Fibroblast of lung (primary cell): ENCODE measurements around the gene CDCP2. TPM values are rescaled to one million over a fixed set of nuclear protein-coding genes. Genes with fewer than 3 reads are reported as not detected.

Experiments
- DNase-seq, 2 donors: peaks; one replicate each; pipeline versions ENCODE4 v3.0.0 to v3.0.0-alpha.2; 2010; ENCODE audit warnings: low read depth in 2 of 2
- H2AFZ ChIP-seq: 2 replicates; pipeline ENCODE4 v1.5.1; 2012; ENCODE audit warnings: low read length, control low read depth, inconsistent platforms
- H3K27ac ChIP-seq: 2 replicates; pipeline ENCODE4 v1.5.1; 2011; ENCODE audit warnings: low read length, control low read depth; ENCODE audit not compliant: insufficient read depth
- H3K27me3 ChIP-seq: 2 replicates; pipeline ENCODE4 v1.5.1; 2011; ENCODE audit warnings: mild to moderate bottlenecking, low read length; ENCODE audit not compliant: control insufficient read depth, insufficient read depth
- H3K36me3 ChIP-seq: 2 replicates; pipeline ENCODE4 v1.5.1; 2011; ENCODE audit warnings: low read length; ENCODE audit not compliant: control insufficient read depth, insufficient read depth
- H3K4me1 ChIP-seq: 2 replicates; pipeline ENCODE4 v1.5.1; 2011; ENCODE audit warnings: low read length; ENCODE audit not compliant: control insufficient read depth, insufficient read depth; ENCODE audit errors: extremely low read depth
- H3K4me2 ChIP-seq: 2 replicates; pipeline ENCODE4 v1.5.1; 2011; ENCODE audit warnings: low read length, control low read depth; ENCODE audit not compliant: insufficient read depth; ENCODE audit errors: extremely low read depth
- H3K4me3 ChIP-seq, 4 experiments: fragments of 200-600 bp in 1 of 4; sonication (generic) in 1 of 4; replicated peaks in 1 of 4; 2 replicates each; pipeline ENCODE4 v1.5.1; 2011 to 2016; ENCODE audit warnings: low read length in 4 of 4, low read depth in 3 of 4, mild to moderate bottlenecking in 3 of 4, control low read depth in 2 of 4, inconsistent platforms in 1 of 4, mixed read lengths in 1 of 4; ENCODE audit not compliant: insufficient read depth in 1 of 4; ENCODE audit errors: control extremely low read depth in 1 of 4
- H3K79me2 ChIP-seq: 2 replicates; pipeline ENCODE4 v1.5.1; 2012; ENCODE audit warnings: mild to moderate bottlenecking, low read length, inconsistent platforms; ENCODE audit not compliant: control insufficient read depth, insufficient read depth
- H3K9ac ChIP-seq: 2 replicates; pipeline ENCODE4 v1.5.1; 2011; ENCODE audit warnings: mild to moderate bottlenecking, low read length, control low read depth; ENCODE audit not compliant: insufficient read depth
- H3K9me3 ChIP-seq: 2 replicates; pipeline ENCODE4 v1.5.1; 2012; ENCODE audit warnings: low read depth, low read length; ENCODE audit not compliant: control insufficient read depth, insufficient read depth
- H4K20me1 ChIP-seq: 2 replicates; pipeline ENCODE4 v1.5.1; 2011; ENCODE audit warnings: low read length; ENCODE audit not compliant: control insufficient read depth, insufficient read depth; ENCODE audit errors: extremely low read depth
- EZH2 ChIP-seq: IDR thresholded peaks from 2 replicates; pipeline ENCODE4 v1.5.1; 2012; ENCODE audit warnings: low read length, control low read depth, mild to moderate bottlenecking; ENCODE audit errors: missing control alignments
- polyA plus RNA-seq, 2 donors: library from polyadenylated mRNA; depleted of rRNA in 1 of 2; stranded (reverse) in 1 of 2; unstranded in 1 of 2; fragments of >200 nt; gene quantifications; 2 replicates each; pipeline ENCODE4 v1.2.1, GENCODE V29; 2011 to 2012; ENCODE audit warnings: missing spikeins in 1 of 2
- total RNA-seq: library from RNA; depleted of rRNA; stranded (reverse); fragments of >200 nt; gene quantifications from 2 replicates; pipeline ENCODE4 v1.2.1, GENCODE V29; 2014
- TF ChIP-seq, protein P1 (sequence below), 2 donors: IDR thresholded peaks in 1 of 2; conservative IDR thresholded peaks in 1 of 2; 1 replicate in 1 of 2; 2 replicates in 1 of 2; pipeline ENCODE4 v1.5.1; 2011 to 2012; ENCODE audit warnings: low read length in 2 of 2, control low read depth in 1 of 2, inconsistent platforms in 1 of 2, low read depth in 1 of 2, mild to moderate bottlenecking in 1 of 2

Gene CDCP2
- total and polyA plus RNA-seq, 2 donors (not counting 1 experiment from before 2014, with no cell fraction given), result not detected

DNA sequence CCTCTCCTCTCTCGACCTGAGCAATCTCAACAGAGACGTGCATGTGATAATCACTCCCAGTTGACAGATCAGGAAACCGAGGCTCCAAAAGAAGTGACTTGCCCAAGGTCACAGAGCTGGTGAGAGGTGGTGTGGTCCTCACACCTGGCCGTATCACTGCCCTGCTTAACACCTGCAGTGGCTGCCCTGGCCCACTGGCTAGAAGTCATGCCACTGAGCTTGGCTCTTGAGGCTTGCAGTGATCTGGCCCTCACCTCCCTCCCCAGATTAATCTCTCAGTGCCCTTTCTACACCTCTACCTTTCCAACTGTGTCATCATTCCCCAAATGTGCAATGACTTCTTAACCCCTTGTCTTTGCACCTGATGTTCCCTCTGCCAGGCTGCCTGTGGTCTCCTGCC, 38.8 kb downstream of the CDCP2 start:
- H4K20me1 ChIP-seq, result no peaks in the 10 kb centered on the region
- no peaks in the 10 kb centered on the region for H3K36me3 ChIP-seq
- H3K9me3 ChIP-seq, result no peaks in the 10 kb centered on the region
- H3K79me2 ChIP-seq, result no peaks in the 10 kb centered on the region
- H3K4me3 ChIP-seq, result no peak overlapping the region
- no peak overlapping the region for H3K27ac ChIP-seq
- H3K27me3 ChIP-seq, result no peaks in the 10 kb centered on the region
- peaks cover 5% of the 10 kb centered on the region for H3K4me1 ChIP-seq
- TF ChIP-seq, protein P1, sequence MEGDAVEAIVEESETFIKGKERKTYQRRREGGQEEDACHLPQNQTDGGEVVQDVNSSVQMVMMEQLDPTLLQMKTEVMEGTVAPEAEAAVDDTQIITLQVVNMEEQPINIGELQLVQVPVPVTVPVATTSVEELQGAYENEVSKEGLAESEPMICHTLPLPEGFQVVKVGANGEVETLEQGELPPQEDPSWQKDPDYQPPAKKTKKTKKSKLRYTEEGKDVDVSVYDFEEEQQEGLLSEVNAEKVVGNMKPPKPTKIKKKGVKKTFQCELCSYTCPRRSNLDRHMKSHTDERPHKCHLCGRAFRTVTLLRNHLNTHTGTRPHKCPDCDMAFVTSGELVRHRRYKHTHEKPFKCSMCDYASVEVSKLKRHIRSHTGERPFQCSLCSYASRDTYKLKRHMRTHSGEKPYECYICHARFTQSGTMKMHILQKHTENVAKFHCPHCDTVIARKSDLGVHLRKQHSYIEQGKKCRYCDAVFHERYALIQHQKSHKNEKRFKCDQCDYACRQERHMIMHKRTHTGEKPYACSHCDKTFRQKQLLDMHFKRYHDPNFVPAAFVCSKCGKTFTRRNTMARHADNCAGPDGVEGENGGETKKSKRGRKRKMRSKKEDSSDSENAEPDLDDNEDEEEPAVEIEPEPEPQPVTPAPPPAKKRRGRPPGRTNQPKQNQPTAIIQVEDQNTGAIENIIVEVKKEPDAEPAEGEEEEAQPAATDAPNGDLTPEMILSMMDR (conservative IDR thresholded peaks at IDR 0.05 in 1 of 2, IDR thresholded peaks at IDR 0.05 in 1 of 2; ENCODE audit: low read depth in 1 of 2, low read length in 2 of 2), result no peak
- TF ChIP-seq EZH2, result no peak
- H3K4me2 ChIP-seq, result no peak overlapping the region
- H3K9ac ChIP-seq, result no peak overlapping the region
- DNase-seq, result no peak
- no peak overlapping the region for H2AFZ ChIP-seq

DNA sequence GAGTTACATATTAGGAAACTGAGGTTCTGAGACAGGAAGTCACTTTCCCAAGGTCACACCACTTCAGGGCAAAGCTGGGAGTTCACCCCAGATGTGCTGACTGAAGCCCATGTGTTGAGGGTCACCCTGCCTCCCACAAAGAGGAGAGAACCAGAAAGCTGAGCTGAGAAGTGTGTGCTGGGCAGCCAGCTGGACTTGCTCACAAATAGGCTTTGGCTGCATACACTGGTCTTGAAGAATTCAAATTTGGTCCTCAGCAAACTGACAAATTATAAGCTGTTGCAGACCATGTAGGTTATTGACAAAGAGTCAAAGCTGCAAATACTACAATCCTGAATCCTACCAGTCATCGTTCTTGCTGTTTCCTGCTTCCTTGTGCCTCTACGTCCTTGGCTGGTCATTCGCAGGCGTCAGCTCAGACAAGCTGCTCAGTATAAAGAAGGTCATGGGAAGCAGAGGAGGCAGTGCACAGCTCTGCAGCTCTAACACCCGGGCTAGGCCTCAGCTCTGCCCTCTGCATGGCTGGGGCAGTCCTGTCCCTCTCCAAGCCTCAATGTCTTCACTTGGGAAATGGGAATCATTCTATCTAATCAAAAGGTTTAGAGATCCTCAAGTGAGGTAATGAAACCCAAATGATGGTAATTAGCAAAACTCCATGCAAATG, 40.0 kb downstream of the CDCP2 start:
- H4K20me1 ChIP-seq, result no peaks in the 10 kb centered on the region
- no peaks in the 10 kb centered on the region for H3K79me2 ChIP-seq
- no peaks in the 10 kb centered on the region for H3K9me3 ChIP-seq
- H3K4me3 ChIP-seq, result no peak overlapping the region
- peak in 1 of 2 donors; percentile 22 for DNase-seq
- no peaks in the 10 kb centered on the region for H3K4me1 ChIP-seq
- H2AFZ ChIP-seq, result no peak overlapping the region
- H3K27ac ChIP-seq, result no peak overlapping the region
- no peak overlapping the region for H3K9ac ChIP-seq
- no peaks in the 10 kb centered on the region for H3K27me3 ChIP-seq
- TF ChIP-seq EZH2, result no peak
- TF ChIP-seq, protein P1 (conservative IDR thresholded peaks at IDR 0.05 in 1 of 2, IDR thresholded peaks at IDR 0.05 in 1 of 2; ENCODE audit: low read depth in 1 of 2, low read length in 2 of 2), result no peak
- no peaks in the 10 kb centered on the region for H3K36me3 ChIP-seq
- H3K4me2 ChIP-seq, result no peak overlapping the region

DNA sequence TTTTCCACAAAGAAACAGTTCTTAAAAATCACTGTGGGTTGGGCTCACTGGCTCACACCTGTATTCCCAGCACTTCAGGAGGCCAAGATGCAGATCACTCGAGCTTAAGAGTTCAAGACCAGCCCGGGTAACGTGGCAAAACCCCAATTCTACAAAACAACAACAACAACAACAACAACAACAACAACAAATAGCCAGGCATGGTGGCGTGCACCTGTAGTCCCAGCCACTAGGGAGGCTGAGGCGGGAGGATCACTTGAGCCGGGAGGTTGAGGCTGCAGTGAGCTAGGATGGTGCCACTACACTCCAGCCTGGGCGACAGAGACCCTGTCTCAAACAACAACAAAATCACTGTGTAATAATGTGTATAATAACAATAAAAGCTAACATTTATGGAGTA, 40.8 kb downstream of the CDCP2 start:
- Histone ChIP-seq H3K79me2 (no peaks in the 10 kb centered on the region), H3K4me2 (no peak overlapping the region), H4K20me1 (no peaks in the 10 kb centered on the region), H3K4me3 (no peak overlapping the region), H3K9me3 (no peaks in the 10 kb centered on the region), H3K27ac (no peak overlapping the region), H3K36me3 (no peaks in the 10 kb centered on the region), H3K4me1 (no peaks in the 10 kb centered on the region), H3K27me3 (no peaks in the 10 kb centered on the region), H2AFZ (no peak overlapping the region), H3K9ac (no peak overlapping the region)
- DNase-seq, result no peak
- TF ChIP-seq, protein P1 (conservative IDR thresholded peaks at IDR 0.05 in 1 of 2, IDR thresholded peaks at IDR 0.05 in 1 of 2; ENCODE audit: low read depth in 1 of 2, low read length in 2 of 2), result no peak
